ENCODE results near the gene NSG1.
"Not testable (repeated sequence)": the region's sequence is repeated elsewhere in the genome, so short reads cannot be mapped to it uniquely, and the experiment has no call there.

Gene NSG1, protein sequence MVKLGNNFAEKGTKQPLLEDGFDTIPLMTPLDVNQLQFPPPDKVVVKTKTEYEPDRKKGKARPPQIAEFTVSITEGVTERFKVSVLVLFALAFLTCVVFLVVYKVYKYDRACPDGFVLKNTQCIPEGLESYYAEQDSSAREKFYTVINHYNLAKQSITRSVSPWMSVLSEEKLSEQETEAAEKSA

DNA sequence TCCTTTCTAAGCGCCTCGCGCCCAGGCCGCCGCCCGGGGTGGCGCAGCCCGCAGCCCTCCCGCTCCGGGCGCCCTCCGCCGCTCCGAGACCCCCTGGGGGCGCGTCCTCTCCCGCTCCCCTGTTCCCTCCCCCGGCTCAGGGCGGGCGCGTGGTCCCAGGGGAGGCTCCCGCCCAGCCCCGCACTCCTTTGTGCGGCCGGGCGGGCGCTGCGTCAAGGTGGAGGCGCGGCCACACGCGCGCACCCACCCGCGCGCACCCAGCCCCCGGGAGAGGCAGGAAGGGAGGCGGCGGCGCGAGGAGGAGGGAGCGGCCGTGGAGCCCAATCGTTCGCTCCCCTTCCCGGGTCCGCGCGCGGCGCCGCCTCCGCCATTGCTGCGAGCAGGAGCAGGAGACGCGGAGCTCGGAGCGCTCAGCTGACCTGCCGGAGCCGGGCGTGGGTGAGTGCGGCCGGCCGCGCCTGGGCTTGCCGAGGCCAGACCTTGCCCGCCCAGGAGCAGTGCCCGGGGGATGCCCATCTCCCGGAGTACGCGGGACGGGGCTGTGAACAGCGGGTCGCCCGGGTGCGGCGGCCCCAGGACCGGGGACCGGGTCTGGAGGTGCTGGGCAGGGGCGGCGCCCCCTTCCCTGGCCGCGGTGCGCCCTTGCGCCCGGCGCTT, at the start of gene NSG1:
Gene NSG1, plus strand, starts transcription at position 367 of the 657 bp plus-strand sequence. CDS start 528 bp downstream, outside the sequence.
- no peak for TF ChIP-seq ZNF274 (IDR thresholded peaks at IDR 0.05; ENCODE audit: low read depth, low read length)
- peak within 1 kb of the TSS; percentile 35; the same call in 1 of the 2 replicates for H3K4me3 ChIP-seq (ENCODE audit: low read length)

GRCh38 chr4:4338210-4339001, 48.5 kb upstream of the NSG1 start:
- TF ChIP-seq ZNF274 (IDR thresholded peaks at IDR 0.05; ENCODE audit: low read depth, low read length) = no peak
- no peak overlapping the region for H3K4me3 ChIP-seq (ENCODE audit: low read length)

DNA sequence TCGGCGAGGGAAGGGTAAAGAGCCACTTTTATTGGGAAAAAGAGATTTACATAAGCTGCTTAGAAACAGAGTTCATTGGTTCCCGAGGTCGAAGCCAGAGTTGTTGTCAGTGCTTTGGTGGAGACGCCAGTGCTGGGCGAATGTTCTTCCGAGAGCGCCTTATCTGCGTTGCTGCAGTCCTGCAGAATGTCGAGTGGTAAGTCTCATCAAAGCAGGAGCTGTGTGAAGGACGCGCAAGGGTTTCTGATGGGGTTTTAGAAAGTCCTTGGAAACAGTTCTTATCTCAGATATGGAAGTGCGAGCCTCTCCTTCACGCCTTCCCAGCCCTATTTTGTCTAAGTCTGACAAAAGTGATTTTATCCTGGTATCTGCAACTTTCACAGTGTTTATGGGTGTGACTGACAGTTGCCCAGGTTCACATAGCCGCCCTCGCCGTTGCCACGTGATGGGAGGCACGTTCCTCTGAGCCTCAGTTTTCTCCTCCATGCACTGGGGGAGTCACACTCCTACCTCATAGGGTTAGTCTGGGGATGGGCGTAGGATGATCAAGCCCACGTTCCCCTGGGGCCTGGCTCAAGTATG, 47.3 kb upstream of the NSG1 start:
- no peak for TF ChIP-seq ZNF274 (IDR thresholded peaks at IDR 0.05; ENCODE audit: low read depth, low read length)
- H3K4me3 ChIP-seq (ENCODE audit: low read length) = no peak overlapping the region

- H3K4me3 ChIP-seq (ENCODE audit: low read length) = no peak overlapping the region; the same call in 1 of the 2 replicates
- TF ChIP-seq ZNF274 (IDR thresholded peaks at IDR 0.05; ENCODE audit: low read depth, low read length) = no peak
These were observed 44.8 kb upstream of the NSG1 start for GRCh38 chr4:4341861-4342650.

GRCh38 chr4:4343038-4343437, 43.9 kb upstream of the NSG1 start:
- no peak for TF ChIP-seq ZNF274 (IDR thresholded peaks at IDR 0.05; ENCODE audit: low read depth, low read length)
- H3K4me3 ChIP-seq (ENCODE audit: low read length) = no peak overlapping the region; the same call in 1 of the 2 replicates

GRCh38 chr4:4344915-4345527, 41.9 kb upstream of the NSG1 start:
- TF ChIP-seq ZNF274 (IDR thresholded peaks at IDR 0.05; ENCODE audit: low read depth, low read length) = no peak
- H3K4me3 ChIP-seq (ENCODE audit: low read length) = no peak overlapping the region

DNA sequence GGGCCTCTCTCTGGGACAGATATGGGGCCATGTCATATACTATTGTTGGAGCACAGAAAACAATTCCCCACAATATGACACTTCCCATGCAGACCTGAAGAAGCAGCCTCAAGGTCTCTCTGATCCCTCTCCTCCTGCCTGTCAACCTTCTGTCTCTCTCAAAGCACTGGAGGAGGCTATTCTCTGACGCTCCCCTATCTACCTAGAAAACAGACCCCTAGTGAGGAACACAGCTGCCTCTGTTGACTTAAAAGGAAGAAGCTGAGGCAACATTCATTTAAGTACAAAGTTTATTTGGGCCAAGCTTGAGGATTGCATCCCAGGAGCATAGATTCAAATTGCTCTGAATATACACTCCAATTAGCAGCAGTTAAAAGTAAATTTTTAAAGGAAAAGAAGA, 39.3 kb upstream of the NSG1 start:
- TF ChIP-seq ZNF274 (IDR thresholded peaks at IDR 0.05; ENCODE audit: low read depth, low read length) = no peak
- H3K4me3 ChIP-seq (ENCODE audit: low read length) = no peak overlapping the region

DNA sequence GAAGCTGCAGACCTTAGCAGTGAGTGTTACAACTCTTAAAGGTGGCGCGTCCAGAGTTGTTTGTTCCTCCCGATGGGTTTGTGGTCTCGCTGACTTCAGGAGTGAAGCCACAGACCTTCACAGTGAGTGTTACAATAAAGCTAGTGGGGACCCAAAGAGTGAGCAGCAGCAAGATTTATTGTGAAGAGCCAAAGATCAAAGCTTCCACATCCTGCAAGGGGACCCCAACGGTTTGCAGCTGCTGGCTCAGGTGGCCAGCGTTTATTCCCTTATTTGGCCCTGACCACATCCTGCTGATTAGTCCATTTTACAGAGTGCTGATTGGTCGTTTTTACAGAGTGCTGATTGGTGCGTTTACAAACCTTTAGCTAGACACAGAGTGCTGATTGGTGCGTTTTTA, 38.3 kb upstream of the NSG1 start:
- H3K4me3 ChIP-seq (ENCODE audit: low read length) = not testable (repeated sequence)

GRCh38 chr4:4349867-4350266, 37.0 kb upstream of the NSG1 start:
- H3K4me3 ChIP-seq (ENCODE audit: low read length) = no peak overlapping the region
- TF ChIP-seq ZNF274 (IDR thresholded peaks at IDR 0.05; ENCODE audit: low read depth, low read length) = no peak

DNA sequence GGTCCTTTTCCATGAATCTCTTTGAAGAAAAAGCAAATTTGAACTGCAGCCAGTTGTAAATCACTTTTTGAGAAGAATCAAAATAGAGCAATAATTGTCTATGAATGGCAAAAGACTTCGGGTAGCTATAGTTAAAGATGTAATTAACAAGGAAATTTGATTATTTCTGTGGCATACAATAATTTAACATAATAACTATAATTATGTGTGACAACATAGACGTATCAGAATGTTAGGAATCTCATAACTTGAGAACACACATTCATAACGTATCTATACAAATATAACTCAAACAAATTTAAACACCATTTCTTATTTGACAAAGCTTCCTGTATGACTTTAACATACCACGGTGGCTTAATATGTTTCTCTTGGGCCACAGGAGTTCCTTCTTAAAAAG, 36.0 kb upstream of the NSG1 start:
- TF ChIP-seq ZNF274 (IDR thresholded peaks at IDR 0.05; ENCODE audit: low read depth, low read length) = no peak

GRCh38 chr4:4355302-4355701, 31.6 kb upstream of the NSG1 start:
- no peak overlapping the region for H3K4me3 ChIP-seq (ENCODE audit: low read length)
- no peak for TF ChIP-seq ZNF274 (IDR thresholded peaks at IDR 0.05; ENCODE audit: low read depth, low read length)

More for the DNA sequence above, 36.0 kb upstream of the NSG1 start:
- H3K4me3 ChIP-seq (ENCODE audit: low read length) = no peak overlapping the region

- no peak for TF ChIP-seq ZNF274 (IDR thresholded peaks at IDR 0.05; ENCODE audit: low read depth, low read length)
- H3K4me3 ChIP-seq (ENCODE audit: low read length) = no peak overlapping the region
These were observed 30.5 kb upstream of the NSG1 start for GRCh38 chr4:4356106-4357041.
